DOHH2 (cell line): Measurements from ENCODE around the gene STEAP1B.

Source experiments
- H3F3A ChIP-seq: fragments of 200-600 bp; sonication (generic), shearing (Covaris generic); 2 replicates; pipeline ENCODE4 v1.6.0; 2016; ENCODE audit warnings: antibody characterized with exemption, mild to moderate bottlenecking; ENCODE audit not compliant: control insufficient read depth, insufficient read depth
- H3K27ac ChIP-seq: fragments of 200-600 bp; sonication (generic); 2 replicates; pipeline ENCODE4 v1.5.1; 2014; ENCODE audit warnings: low read depth, mild to moderate bottlenecking, low read length, moderate library complexity
- H3K27me3 ChIP-seq: fragments of 200-600 bp; sonication (generic); 2 replicates; pipeline ENCODE4 v1.6.1; 2014; ENCODE audit warnings: mild to moderate bottlenecking, low read length, mixed read lengths; ENCODE audit not compliant: control insufficient read depth
- H3K36me3 ChIP-seq: fragments of 200-600 bp; sonication (generic); 2 replicates; pipeline ENCODE4 v1.6.1; 2014; ENCODE audit warnings: mild to moderate bottlenecking, low read length, moderate library complexity, mixed read lengths; ENCODE audit not compliant: control insufficient read depth
- H3K4me1 ChIP-seq: fragments of 200-600 bp; sonication (generic); 2 replicates; pipeline ENCODE4 v1.6.1; 2014; ENCODE audit warnings: mild to moderate bottlenecking, low read length, mixed read lengths; ENCODE audit not compliant: control insufficient read depth
- H3K4me2 ChIP-seq: fragments of 200-600 bp; sonication (generic); 2 replicates; pipeline ENCODE4 v1.6.0; 2014; ENCODE audit warnings: mild to moderate bottlenecking, low read length, moderate library complexity
- H3K4me3 ChIP-seq: fragments of 200-600 bp; sonication (generic); 2 replicates; pipeline ENCODE4 v1.5.1; 2014; ENCODE audit warnings: mild to moderate bottlenecking, low read length, mixed read lengths
- H3K79me2 ChIP-seq: fragments of 200-600 bp; sonication (generic); 2 replicates; pipeline ENCODE4 v1.6.1; 2014; ENCODE audit warnings: mild to moderate bottlenecking, low read length, mixed read lengths; ENCODE audit not compliant: control insufficient read depth
- H3K9me2 ChIP-seq: fragments of 200-600 bp; sonication (generic); replicated peaks from 2 replicates; pipeline ENCODE4 v1.6.1; 2014; ENCODE audit warnings: mild to moderate bottlenecking, low read length, mixed read lengths; ENCODE audit not compliant: control insufficient read depth
- H3K9me3 ChIP-seq: fragments of 200-600 bp; sonication (generic); 2 replicates; pipeline ENCODE4 v1.6.1; 2014; ENCODE audit warnings: antibody characterized with exemption, low read length, mixed read lengths; ENCODE audit not compliant: control insufficient read depth, insufficient read depth
- H4K20me1 ChIP-seq: fragments of 200-600 bp; sonication (generic); 2 replicates; pipeline ENCODE4 v1.6.0; 2014; ENCODE audit warnings: low read depth, mild to moderate bottlenecking, antibody characterized with exemption, low read length, moderate library complexity; ENCODE audit not compliant: control insufficient read depth, insufficient read depth
- CTCF ChIP-seq: fragments of 200-600 bp; sonication (generic); IDR thresholded peaks from one replicate; pipeline ENCODE4 v1.5.1; 2014; ENCODE audit warnings: antibody characterized with exemption, mild to moderate bottlenecking, low read depth, low read length; ENCODE audit not compliant: poor library complexity, severe bottlenecking
- EZH2phosphoT487 ChIP-seq: fragments of 200-600 bp; sonication (generic); IDR thresholded peaks from 2 replicates; pipeline ENCODE4 v1.6.1; 2017; ENCODE audit warnings: borderline replicate concordance, mild to moderate bottlenecking, antibody characterized with exemption, low read length, moderate library complexity, mixed read lengths

STEAP1B gene

GRCh38 chr7:22406715-22407114 is 93.3 kb downstream of the STEAP1B start:
- H3K36me3 ChIP-seq: peaks cover 18% of the 10 kb centered on the region; the same call in 1 of the 2 replicates
- no peak overlapping the region for H3K4me2 ChIP-seq
- H3K79me2 ChIP-seq: peaks cover 4% of the 10 kb centered on the region; the same call in 1 of the 2 replicates
- TF ChIP-seq EZH2phosphoT487 (no peak), CTCF (no peak)
- H3K4me3 ChIP-seq: no peak overlapping the region
- H3K27ac ChIP-seq: no peak overlapping the region
- H3F3A ChIP-seq: peaks cover 18% of the 10 kb centered on the region
- peaks cover 88% of the 10 kb centered on the region for H3K4me1 ChIP-seq
- H3K9me3 ChIP-seq: no peaks in the 10 kb centered on the region; the same call in 1 of the 2 replicates
- H3K27me3 ChIP-seq: no peaks in the 10 kb centered on the region
- no peaks in the 10 kb centered on the region for H4K20me1 ChIP-seq
- no peaks in the 10 kb centered on the region for H3K9me2 ChIP-seq

GRCh38 chr7:22404421-22405023 is 95.5 kb downstream of the STEAP1B start:
- Histone ChIP-seq H3K4me1 (peaks cover 89% of the 10 kb centered on the region), H3K9me2 (no peaks in the 10 kb centered on the region), H3K27me3 (no peaks in the 10 kb centered on the region), H3K4me3 (peak overlapping the region; percentile 48), H4K20me1 (no peaks in the 10 kb centered on the region), H3K27ac (peak overlapping the region; percentile 95), H3K9me3 (no peaks in the 10 kb centered on the region; the same call in 1 of the 2 replicates), H3K36me3 (peaks cover 21% of the 10 kb centered on the region; the same call in 1 of the 2 replicates), H3K79me2 (peaks cover 4% of the 10 kb centered on the region; the same call in 1 of the 2 replicates), H3K4me2 (peak overlapping the region; percentile 70), H3F3A (peaks cover 32% of the 10 kb centered on the region)
- no peak for TF ChIP-seq EZH2phosphoT487
- no peak for TF ChIP-seq CTCF

- H3K27ac ChIP-seq: peak overlapping the region; percentile 95
- H3K9me2 ChIP-seq: no peaks in the 10 kb centered on the region
- no peaks in the 10 kb centered on the region for H4K20me1 ChIP-seq
- peaks cover 4% of the 10 kb centered on the region; the same call in 1 of the 2 replicates for H3K79me2 ChIP-seq
- peak overlapping the region; percentile 70 for H3K4me2 ChIP-seq
- no peaks in the 10 kb centered on the region for H3K27me3 ChIP-seq
- peaks cover 21% of the 10 kb centered on the region; the same call in 1 of the 2 replicates for H3K36me3 ChIP-seq
- H3K9me3 ChIP-seq: no peaks in the 10 kb centered on the region; the same call in 1 of the 2 replicates
- H3K4me1 ChIP-seq: peaks cover 93% of the 10 kb centered on the region
- H3K4me3 ChIP-seq: peak overlapping the region; percentile 48
- TF ChIP-seq CTCF (no peak), EZH2phosphoT487 (no peak)
- peaks cover 30% of the 10 kb centered on the region for H3F3A ChIP-seq
Observed at GRCh38 chr7:22403344-22403743, 96.6 kb downstream of the STEAP1B start.
